ENCODE data around the gene TAF11L9. TPM values are rescaled to one million over a fixed set of nuclear protein-coding genes. Genes with fewer than 3 reads are reported as not detected.
"Not testable (repeated sequence)": the region's sequence is repeated elsewhere in the genome, so short reads cannot be mapped to it uniquely, and the experiment has no call there.

Gene TAF11L9
- total and polyA plus RNA-seq, 2 of the 8 experiments (the other 6 are each of a cell fraction or from before 2014, with no cell fraction given), result not detected

DNA sequence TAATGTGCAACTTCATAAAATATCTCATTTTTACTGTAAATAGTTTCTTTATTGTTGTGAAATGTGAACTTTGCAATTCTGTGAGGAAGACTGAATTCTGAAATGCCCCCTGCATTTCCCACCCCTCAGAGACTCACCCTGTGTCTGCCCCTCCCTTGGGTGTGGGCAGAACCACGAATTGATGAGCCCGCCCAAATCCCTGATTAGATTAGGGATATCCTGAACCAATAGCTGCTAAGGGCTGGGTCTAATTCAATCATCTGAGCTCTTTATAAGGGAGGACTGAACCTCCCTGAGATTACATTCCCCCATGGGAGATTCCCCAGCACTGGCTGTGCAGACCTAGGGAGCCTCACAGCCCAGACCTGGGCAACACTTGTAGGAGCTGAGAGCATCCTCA, 15.9 kb upstream of the TAF11L9 start, which contains the start of gene TAF11L12:
Gene TAF11L12 (plus strand): TSS at position 301 of the 400 bp plus-strand sequence.
- H2AK5ac ChIP-seq (ENCODE audit: low read depth, low read length); H3K23me2 ChIP-seq (ENCODE audit: low read depth, low read length); FAIRE-seq; H3K4ac ChIP-seq (replicated peaks; ENCODE audit: insufficient read length, low read depth, low read length); H2BK5ac ChIP-seq (ENCODE audit: low read depth, low read length); H4K5ac ChIP-seq (ENCODE audit: insufficient read length, low read depth, low read length); H3K56ac ChIP-seq (replicated peaks; ENCODE audit: insufficient read length, low read depth, low read length); H3K36me3 ChIP-seq (ENCODE audit: control insufficient read depth in 2 of 4, insufficient read depth in 4 of 4, low read length in 3 of 4); H2AFZ ChIP-seq (ENCODE audit: low read length); DNase-seq (ENCODE audit: low read depth in 1 of 2, low spot score in 2 of 2); POLR2A ChIA-PET (ENCODE audit: partially characterized antibody); H2BK12ac ChIP-seq (ENCODE audit: low read depth, low read length); H3K27me3 ChIP-seq (replicated peaks in 1 of 4; ENCODE audit: control insufficient read depth in 3 of 4, extremely low read depth in 1 of 4, insufficient read depth in 3 of 4, low read length in 3 of 4); H3K4me3 ChIP-seq (ENCODE audit: extremely low read depth in 1 of 4, insufficient read depth in 2 of 4, low read depth in 3 of 4, low read length in 4 of 4); H3K79me1 ChIP-seq (ENCODE audit: low read depth, low read length); H3K4me2 ChIP-seq (ENCODE audit: insufficient read depth in 1 of 2, low read depth in 2 of 2, low read length in 2 of 2); H3K9me3 ChIP-seq (ENCODE audit: insufficient read depth in 2 of 2, low read depth in 1 of 2, low read length in 1 of 2); H3K14ac ChIP-seq (ENCODE audit: insufficient read length); H4K91ac ChIP-seq (replicated peaks; ENCODE audit: insufficient read length, low read length); H4K8ac ChIP-seq (ENCODE audit: extremely low read depth, insufficient read depth, low read length); H3K27ac ChIP-seq (ENCODE audit: low read depth, low read length); H2BK20ac ChIP-seq (ENCODE audit: low read length); H3K4me1 ChIP-seq (replicated peaks in 1 of 4; ENCODE audit: control insufficient read depth in 3 of 4, insufficient read depth in 4 of 4, low read length in 3 of 4); H3K79me2 ChIP-seq (ENCODE audit: control insufficient read depth in 1 of 2, insufficient read depth in 2 of 2, low read length in 2 of 2); H2BK120ac ChIP-seq (replicated peaks; ENCODE audit: low read depth, low read length); H3K9ac ChIP-seq (replicated peaks in 1 of 4; ENCODE audit: extremely low read depth in 1 of 4, low read depth in 3 of 4, low read length in 3 of 4); H4K20me1 ChIP-seq (replicated peaks in 1 of 2; ENCODE audit: control insufficient read depth in 1 of 2, insufficient read depth in 2 of 2, low read length in 2 of 2); H3K18ac ChIP-seq (ENCODE audit: extremely low read depth, low read length); H3K23ac ChIP-seq (ENCODE audit: insufficient read length); H2BK15ac ChIP-seq (ENCODE audit: low read length): not testable (repeated sequence)
- WGBS, 2 experiments (ENCODE audit: extremely low coverage in 1 of 2, insufficient coverage in 1 of 2, insufficient read length in 1 of 2, insufficient replicate concordance in 2 of 2, low coverage in 1 of 2, low lambda C conversion rate in 2 of 2, missing lambda C conversion rate in 1 of 2), result 100% methylated on average over 2 of the region's 2 CpGs; no CpG with 5 or more reads in 1 of the 2 experiments
- CTCF ChIA-PET (ENCODE audit: partially characterized antibody), result interaction anchor here (0.6 to 1.0 kb wide), 2 partner anchors 23 to 394 kb away, joined by 3 read pairs; no protein-coding TSS in a partner anchor

DNA sequence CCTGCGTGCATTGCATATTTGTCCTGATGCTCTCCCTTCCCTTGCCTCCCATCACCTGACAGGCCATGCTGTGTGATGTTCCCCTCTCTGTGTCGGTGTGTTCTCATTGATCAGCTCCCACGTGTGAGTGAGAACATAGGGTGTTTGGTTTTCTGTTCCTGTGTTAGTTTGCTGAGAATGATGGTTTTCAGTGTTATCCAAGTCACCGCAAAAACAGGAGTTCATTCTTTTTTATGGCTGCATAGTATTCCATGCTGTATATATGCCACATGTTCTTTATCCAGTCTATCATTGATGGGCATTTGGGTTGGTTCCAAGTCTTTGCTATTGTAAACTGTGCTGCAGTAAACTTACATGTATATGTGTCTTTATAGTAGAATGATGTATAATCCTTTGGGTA, 13.3 kb upstream of the TAF11L9 start:
- 96% methylated on average over 4 of the region's 4 CpGs; no CpG with 5 or more reads in 1 of the 2 experiments for WGBS, 2 experiments (ENCODE audit: extremely low coverage in 1 of 2, insufficient coverage in 1 of 2, insufficient read length in 1 of 2, insufficient replicate concordance in 2 of 2, low coverage in 1 of 2, low lambda C conversion rate in 2 of 2, missing lambda C conversion rate in 1 of 2)
- H2AK5ac ChIP-seq (ENCODE audit: low read depth, low read length); H3K18ac ChIP-seq (ENCODE audit: extremely low read depth, low read length); H3K36me3 ChIP-seq (ENCODE audit: control insufficient read depth in 2 of 4, insufficient read depth in 4 of 4, low read length in 3 of 4); H2AFZ ChIP-seq (ENCODE audit: low read length); H3K9me3 ChIP-seq (ENCODE audit: insufficient read depth in 2 of 2, low read depth in 1 of 2, low read length in 1 of 2); H2BK12ac ChIP-seq (ENCODE audit: low read depth, low read length); H4K8ac ChIP-seq (ENCODE audit: extremely low read depth, insufficient read depth, low read length); H3K4ac ChIP-seq (replicated peaks; ENCODE audit: insufficient read length, low read depth, low read length); H3K4me3 ChIP-seq (ENCODE audit: extremely low read depth in 1 of 4, insufficient read depth in 2 of 4, low read depth in 3 of 4, low read length in 4 of 4); H3K27ac ChIP-seq (ENCODE audit: low read depth, low read length); H4K5ac ChIP-seq (ENCODE audit: insufficient read length, low read depth, low read length); H2BK20ac ChIP-seq (ENCODE audit: low read length); H2BK15ac ChIP-seq (ENCODE audit: low read length); H3K23ac ChIP-seq (ENCODE audit: insufficient read length); H4K91ac ChIP-seq (replicated peaks; ENCODE audit: insufficient read length, low read length); H2BK5ac ChIP-seq (ENCODE audit: low read depth, low read length); H4K20me1 ChIP-seq (replicated peaks in 1 of 2; ENCODE audit: control insufficient read depth in 1 of 2, insufficient read depth in 2 of 2, low read length in 2 of 2); H3K23me2 ChIP-seq (ENCODE audit: low read depth, low read length); H2BK120ac ChIP-seq (replicated peaks; ENCODE audit: low read depth, low read length); H3K14ac ChIP-seq (ENCODE audit: insufficient read length); H3K79me2 ChIP-seq (ENCODE audit: control insufficient read depth in 1 of 2, insufficient read depth in 2 of 2, low read length in 2 of 2); CTCF ChIA-PET (ENCODE audit: partially characterized antibody); H3K27me3 ChIP-seq (replicated peaks in 1 of 4; ENCODE audit: control insufficient read depth in 3 of 4, extremely low read depth in 1 of 4, insufficient read depth in 3 of 4, low read length in 3 of 4); POLR2A ChIA-PET (ENCODE audit: partially characterized antibody); H3K79me1 ChIP-seq (ENCODE audit: low read depth, low read length); H3K9ac ChIP-seq (replicated peaks in 1 of 4; ENCODE audit: extremely low read depth in 1 of 4, low read depth in 3 of 4, low read length in 3 of 4); H3K56ac ChIP-seq (replicated peaks; ENCODE audit: insufficient read length, low read depth, low read length); DNase-seq (ENCODE audit: low read depth in 1 of 2, low spot score in 2 of 2); FAIRE-seq; H3K4me1 ChIP-seq (replicated peaks in 1 of 4; ENCODE audit: control insufficient read depth in 3 of 4, insufficient read depth in 4 of 4, low read length in 3 of 4); H3K4me2 ChIP-seq (ENCODE audit: insufficient read depth in 1 of 2, low read depth in 2 of 2, low read length in 2 of 2): not testable (repeated sequence)

Data from H1 (cell line).